Kasumi-1 (cell line): ENCODE data around the gene KISS1.
"Not testable (repeated sequence)": the region's sequence is repeated elsewhere in the genome, so short reads cannot be mapped to it uniquely, and the experiment has no call there.

ENCODE experiments used
- DNase-seq, 2 experiments: peaks; one replicate each; lab custom pipeline; 2025; lab: John Stamatoyannopoulos, UW

KISS1 gene, protein sequence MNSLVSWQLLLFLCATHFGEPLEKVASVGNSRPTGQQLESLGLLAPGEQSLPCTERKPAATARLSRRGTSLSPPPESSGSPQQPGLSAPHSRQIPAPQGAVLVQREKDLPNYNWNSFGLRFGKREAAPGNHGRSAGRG

DNA sequence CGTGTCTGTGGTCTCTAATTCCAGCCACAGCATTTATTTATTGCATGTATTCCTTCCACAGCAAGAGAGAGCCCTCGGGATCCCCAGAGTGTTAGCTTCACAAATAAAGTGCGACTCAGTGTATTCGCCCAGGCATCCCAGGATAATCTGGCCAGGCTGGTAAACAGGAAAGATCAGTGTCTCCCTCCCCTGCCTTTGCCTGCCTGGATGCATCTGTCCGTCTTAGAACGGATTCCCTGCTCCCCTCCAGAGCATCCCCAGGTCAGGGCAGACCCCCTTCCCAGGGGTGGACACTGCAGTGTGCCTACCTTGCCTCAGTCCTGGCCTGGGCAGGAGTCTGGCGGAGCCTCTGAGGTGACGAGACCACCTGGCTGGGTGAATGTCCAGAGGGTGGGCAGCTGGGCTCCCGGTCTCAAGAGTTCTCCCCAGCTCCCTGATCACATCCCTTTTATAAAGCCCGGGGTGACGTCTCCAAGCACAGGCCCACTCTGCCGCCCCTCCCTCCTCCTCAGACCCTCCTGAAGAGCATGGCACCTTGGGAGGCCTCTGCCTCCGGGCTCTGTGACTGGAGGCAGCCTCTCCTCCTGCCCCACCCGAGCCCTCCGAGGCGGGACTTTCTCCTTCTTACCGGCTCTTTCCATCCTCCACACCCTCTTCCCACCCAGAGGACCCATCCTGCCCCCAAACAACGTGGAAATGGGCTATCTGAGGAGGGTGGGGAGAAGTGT is at the start of gene KISS1:
TSS of gene KISS1 (minus strand) at position 424 of the 728 bp plus-strand sequence. CDS start 3,615 bp downstream, outside the sequence.
- DNase-seq, result no peak

DNA sequence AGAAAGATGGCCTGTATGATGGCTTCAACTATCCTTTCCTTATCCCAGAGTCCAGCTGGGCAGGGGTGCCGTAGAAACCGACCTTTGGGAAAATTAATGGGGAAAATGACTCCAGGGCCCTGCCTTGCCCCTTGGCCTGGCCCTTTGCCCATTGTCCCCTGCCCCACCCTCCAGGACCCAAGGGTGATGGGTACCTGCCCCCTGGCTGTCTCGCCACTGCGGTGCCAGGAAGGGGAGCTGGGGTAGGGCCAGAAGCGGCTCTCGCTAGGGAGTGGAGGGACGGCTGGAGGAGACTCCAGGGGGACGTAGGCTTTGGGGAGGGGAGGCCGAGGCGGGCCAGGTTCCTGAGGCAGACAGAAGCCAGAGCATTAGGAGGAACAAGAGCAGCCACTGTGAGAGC is 46.6 kb upstream of the KISS1 start:
- no peak for DNase-seq

DNA sequence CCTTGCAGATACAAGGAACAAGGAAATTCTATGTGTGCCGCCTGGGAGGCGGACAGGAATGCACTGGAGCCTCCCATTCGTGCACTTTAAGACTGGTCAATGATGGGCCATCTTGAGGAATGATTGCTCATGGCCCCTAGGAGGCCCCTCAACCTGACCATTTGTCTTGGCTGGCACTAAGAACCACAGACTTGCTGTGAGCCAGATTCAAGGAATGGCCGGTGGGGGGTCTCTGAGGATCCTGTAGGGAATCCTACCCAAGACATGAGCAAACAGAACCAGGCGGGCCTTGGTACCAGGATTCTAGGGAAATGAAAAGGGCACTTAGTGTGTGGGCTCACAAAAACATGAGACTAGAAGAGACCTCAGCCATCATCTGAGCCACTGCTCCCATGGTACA is 45.6 kb upstream of the KISS1 start:
- DNase-seq, result no peak

DNA sequence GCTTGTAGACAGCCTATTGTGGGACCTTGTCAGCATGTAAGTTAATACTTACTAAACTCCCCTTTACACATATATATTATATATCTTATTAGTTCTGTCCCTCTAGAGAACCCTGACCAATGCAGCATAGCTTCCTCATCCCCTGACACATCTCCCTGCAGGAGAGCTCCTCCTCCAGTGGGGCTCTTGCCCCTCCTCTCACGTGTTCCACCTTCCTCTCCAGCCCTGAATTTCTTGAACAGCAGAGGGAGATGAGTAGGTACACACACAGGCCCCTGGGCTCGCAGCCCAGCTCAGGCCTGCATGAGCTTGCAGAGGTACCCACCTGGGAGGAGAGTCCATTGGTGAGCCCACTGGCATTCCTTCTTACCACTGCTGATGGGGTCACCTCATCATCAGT is 44.8 kb upstream of the KISS1 start:
- no peak for DNase-seq

DNA sequence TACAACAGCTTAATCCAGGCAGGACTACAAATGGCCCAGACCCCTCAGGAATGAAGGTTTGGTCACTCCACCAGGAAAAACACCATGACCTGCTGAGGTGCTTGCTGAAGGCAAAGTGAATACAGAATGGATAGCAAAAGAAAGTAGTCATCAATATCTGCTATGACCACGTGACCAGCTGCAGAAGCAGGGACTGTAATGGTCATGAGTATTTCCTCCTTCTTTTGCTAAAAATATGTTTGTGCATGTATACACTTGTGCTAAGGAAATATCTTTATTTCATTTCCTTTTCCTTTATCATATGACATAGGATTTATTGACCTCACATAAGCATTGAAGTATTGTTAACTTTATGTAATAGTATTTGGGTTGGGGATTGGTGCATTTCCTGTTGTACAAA is 43.9 kb upstream of the KISS1 start:
- no peak for DNase-seq

DNA sequence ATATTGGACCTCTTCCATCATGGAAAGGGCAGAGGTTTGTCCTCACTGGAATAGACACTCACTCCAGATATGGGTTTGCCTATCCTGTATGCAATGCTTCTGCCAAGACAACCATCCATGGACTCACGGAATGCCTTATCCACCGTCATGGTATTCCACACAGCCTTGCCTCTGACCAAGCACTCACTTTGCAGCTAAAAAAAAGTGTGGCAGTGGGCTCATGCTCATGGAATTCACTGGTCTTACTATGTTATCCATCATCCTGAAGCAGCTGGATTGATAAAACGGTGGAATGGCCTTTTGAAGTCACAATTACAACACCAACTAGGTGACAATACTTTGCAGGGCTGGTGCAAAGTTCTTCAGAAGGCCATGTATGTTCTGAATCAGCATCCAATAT is 43.1 kb upstream of the KISS1 start:
- not testable (repeated sequence) for DNase-seq

DNA sequence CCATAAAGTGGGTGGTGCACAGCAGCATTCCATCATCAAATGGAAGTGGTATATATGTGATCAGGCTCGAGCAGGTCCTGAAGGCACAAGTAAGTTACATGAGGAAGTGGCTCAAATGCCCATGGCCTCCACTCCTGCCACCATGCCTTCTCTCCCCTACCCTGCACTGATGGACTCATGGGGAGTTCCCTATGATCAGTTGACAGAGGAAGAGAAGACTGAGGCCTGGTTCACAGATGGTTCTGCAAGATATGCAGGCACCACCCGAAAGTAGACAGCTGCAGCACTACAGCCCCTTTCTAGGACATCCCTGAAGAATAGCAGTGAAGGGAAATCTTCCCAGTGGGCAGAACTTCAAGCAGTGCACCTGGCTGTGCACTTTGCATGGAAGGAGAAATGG is 42.2 kb upstream of the KISS1 start:
- DNase-seq, result not testable (repeated sequence)

DNA sequence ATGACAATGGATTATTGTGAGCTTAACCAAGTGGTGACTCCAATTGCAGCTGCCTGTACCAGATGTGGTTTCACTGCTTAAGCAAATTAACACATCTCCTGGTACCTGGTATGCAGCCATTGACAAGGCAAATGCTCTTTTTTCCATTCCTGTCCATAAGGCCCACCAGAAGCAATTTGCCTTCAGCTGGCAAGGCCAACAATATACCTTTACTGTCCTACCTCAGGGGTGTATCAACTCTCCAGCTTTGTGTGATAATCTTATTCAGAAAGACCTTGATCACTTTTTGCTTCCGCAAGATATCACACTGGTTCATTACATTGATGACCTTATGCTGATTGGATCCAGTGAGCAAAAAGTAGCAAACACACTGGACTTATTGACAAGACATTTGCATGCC is 41.2 kb upstream of the KISS1 start:
- DNase-seq, result not testable (repeated sequence)

DNA sequence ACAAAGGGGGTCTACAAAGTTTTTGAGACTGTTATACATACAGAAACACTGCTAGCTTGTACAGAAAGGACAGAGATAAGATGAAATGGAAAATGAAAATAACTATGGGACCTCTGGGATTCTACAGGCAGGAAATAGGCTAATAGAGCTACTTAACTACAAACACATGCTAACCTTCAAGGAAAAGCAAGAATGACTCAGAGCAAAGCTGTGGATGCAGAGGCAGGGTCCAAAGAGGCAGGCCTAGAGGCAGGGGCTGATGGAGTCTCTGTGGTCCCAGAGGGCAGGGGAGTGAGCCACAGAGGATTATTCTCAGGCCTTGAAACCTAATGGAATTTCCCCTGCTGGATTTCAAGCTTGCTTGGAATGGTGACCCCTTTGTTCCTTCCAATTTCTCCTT is 36.2 kb upstream of the KISS1 start:
- DNase-seq, result no peak

DNA sequence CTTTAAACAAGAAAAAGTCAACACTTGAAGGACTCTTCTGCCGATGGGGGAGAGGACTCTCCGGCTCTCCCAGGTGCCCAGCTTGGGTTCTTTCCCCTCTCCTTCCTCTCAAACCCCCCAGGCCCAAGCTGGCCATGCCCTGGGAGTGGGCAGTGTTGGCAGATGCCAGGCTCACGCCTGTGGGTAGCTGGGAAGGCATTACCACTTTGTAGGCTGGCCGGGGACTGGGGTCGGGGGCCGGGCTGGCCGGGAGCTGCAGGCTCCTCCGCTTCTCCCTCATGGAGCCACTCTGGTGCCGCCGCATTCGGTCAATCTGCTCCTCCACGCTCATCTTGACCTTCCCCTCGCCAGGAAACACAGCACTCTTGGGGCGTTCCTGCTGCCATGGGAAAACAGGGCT is 33.9 kb upstream of the KISS1 start:
- DNase-seq, result no peak

DNA sequence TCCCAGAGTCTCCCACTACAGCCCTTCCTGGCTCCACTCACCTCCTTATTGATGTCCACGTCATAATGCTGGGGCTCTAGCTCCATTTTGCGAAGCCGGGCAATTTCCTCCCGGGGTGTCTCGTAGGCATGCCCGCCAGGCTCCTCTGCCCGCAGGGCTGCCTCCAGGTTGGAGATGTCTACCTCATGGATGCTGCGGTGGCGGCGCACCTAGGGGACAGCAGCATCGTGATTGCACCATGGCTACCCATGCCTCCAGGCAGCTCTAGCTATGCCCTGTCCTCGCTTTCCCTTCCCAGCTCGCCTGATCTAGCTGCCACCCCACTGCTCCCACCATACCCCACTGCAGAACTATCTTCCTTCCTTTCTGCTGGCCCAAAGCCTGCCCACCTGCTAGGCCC is 32.6 kb upstream of the KISS1 start:
- no peak for DNase-seq

DNA sequence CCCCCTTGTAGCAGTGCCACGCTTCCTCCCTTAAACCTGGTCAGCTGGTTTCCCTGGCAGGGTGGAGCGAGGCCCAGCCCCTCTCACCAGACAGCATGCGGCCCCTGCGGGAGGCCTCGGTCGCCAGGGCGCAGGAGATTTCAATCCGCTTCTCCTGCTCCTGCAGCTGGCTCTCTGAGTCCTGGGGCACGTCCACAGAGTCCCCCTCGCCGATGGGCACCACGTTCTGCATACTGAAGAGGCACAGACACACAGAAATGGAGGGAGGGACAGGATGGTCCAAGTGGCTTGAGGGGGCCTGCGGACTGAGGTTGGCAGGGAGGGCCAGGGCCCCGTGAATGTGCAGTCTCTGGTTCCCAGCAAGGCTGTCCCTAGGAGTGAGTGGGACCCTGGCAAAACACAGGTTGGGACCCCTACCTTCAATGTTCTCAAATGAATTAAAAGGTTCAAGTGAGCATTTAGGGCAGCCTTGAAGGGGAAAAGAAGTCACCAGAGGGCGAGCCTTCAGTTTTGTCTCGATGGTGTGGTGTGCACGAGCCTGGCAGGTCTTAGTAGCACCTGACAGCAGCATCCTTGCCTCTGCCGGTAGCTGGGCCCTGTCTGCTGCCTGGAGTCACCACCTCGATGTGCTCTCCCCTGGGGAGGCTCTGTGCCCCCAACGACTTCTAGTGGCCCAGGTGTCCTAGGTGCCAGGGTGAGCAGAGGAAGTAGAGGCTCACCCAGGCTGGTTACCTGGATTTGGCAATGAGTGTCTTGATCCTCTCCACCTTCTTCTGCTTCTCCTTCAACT is 31.9 kb upstream of the KISS1 start:
- no peak for DNase-seq

DNA sequence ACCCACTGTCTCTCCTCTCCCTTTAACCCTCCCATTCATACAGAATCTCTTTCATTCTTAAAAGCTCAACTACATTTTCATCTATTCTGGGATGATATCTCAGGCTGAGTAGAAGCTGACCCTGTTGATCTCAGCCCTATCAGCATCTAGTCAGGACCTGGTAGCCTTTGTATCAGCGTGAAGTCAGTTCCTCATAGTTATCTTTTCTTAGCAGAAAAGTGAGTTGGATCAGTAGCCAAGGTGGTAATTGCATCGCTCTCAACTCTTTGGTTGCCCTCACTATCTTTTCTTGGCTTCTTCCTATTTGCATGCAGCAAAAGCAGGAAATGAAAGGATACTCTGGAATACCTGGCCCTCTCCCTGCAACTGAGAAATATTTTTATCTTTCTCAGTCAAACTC is 31.1 kb upstream of the KISS1 start:
- no peak for DNase-seq

DNA sequence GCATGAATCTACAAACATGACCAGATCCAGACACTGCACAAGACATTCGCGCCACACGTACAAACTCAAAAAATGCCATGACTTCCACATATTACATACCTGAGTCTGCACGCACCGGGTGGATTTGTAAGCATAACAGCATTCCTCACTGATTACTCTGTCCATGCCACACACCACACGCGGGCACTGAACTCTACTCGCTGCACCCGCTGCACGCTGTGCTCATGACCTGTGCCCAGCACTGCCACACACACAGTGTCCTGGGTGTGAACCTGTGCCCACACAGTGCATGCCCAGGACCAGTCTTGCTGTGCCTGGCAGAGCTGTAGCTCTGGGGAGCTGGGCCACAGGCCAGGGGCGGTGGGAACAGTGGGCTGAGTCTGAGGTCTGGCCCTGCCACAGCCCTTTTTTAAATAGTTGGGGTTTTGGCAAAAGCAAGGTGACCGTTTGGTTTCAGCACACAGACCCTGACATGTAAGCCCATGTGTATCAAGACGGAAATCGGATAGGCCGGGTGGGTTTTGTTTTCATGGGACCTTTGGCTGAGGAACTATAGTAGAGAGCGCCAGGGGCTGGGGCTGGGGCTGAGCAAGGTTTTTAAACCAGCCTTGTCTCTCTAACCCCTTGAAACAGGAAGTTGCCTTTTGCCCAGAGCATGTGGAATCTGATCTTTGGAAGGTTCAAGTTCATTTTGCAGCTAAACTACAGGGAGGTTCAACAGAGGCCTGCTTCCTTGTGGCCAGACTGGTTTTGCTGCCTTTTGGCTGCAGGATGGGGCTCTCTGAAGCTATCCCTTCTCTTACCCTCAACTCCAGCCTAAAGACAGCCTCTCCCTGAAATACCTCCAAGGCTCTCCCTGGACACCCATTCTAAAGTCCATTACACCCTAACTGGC is 29.8 kb upstream of the KISS1 start:
- DNase-seq, result no peak

DNA sequence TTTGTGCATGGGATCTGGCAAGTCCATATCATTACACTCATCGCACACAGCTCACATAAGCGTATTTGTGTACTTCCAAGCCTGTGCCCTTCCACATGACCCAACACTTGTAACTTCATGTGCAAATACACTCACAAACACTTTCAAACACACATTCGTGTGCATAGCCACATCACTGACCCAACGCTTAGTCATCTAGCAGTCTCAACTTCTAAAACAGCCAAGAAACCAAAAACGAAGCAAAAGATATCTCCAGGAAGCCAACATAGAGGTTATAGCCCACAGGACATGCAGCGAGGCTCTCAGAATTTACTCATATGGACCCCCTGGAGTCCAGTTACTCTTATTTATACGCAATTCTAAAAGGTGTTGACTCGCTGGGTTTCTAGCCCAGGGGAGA is 28.4 kb upstream of the KISS1 start:
- no peak for DNase-seq

DNA sequence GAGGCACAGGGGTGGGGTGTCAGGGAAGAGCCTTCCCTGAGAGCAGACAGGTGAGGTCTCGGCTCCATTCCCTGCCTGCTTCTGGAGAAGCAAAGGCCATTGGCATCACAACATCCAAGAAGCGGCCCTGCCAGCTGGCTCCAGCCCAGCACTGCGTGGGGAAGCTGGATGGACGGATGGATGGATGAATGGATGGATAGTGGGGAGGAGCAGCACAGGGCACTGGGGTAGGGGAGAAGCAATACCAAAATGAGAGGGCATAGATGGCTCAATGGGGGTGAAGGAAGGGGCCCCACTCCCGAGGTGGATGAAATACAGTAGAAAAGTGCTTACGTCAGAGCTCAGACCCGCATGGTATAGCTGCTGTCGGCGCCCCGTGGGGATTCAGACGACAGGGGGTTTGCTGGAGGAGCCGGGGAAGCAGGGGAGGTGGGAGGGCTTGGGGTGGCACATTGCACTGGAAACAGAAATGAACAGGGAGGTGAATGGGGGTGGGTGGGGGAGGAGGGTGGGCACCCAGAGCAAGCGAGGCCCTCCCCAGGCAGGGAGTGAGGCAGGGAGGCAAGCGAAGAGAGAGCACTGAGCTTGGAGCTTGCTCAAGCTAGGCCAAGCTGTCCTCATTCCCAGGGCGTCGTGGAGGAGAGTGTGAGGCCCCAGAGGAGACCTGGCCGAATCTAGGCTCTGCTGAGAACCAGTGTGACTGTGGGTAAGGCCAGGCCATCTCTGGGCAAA is 27.0 kb upstream of the KISS1 start:
- no peak for DNase-seq

DNA sequence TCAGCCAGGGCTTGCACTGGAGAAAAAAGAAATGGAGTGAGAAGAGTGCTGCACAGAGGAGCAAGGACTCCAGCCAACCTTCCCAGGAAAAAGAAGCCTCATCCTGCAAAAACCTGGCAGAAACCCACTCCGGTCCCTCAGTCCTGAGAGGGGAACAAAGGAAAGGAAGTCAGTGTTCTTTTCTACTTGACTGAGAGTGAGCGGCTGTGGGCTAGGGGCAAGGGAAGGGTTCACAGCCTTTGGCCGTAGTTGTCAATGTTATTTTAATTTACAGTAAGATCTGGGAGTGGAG is 26.4 kb upstream of the KISS1 start:
- no peak for DNase-seq

DNA sequence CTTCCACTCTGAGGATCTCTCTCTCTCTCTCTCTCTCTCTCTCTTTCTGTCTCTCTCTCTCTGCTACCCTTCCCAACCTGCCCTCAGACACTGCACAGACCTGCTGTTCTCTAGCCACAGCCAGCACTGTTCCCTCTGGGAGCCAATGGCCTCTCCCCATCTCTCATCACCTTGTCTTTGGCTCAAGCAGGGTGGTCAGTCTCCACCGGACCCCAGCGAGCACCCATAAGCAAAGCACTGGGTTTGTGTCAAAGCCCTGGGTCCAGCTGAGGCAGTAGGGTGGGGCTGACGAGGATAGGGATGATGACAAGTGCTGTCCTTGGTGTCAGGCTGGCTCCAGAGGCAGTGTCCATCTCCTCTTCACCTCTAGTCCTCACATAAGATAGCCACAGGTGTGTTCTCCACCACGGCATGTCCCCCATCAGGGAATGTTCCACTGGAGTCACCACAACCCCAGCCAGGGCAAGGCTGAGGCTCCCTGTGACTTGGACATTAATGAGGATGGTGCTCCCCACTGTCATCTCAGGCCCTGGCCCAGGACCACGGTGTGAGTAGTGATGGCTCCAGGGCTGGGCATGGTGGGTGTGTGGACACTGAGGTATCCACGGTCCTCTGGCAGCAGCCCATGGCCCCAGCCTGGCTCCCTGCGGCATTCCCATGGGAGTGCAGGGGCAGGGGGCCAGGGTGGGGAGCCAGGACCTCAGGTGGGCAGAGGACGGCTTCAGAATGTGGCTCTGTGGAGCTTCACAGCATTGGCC is 25.9 kb upstream of the KISS1 start:
- DNase-seq, result no peak

DNA sequence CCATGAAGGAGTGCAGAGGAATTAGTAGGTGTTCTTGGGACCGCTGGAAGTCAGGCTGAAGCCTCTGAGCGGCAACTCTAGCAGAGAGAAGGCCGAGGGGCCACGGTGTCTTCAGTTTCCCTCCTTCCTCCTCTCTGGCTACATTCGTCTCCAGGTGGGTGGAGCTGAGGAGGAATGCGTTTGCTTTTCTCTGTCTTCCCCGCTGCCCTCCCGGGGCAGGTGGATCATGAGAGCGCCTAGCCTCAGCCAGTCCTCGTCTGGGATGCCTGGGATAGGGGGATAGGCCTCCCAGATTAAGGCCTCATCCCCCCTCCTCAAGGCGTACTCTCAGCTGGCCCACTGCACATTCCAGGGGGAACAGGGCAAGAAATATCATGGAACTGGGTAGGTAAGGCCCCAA is 25.0 kb upstream of the KISS1 start:
- DNase-seq, result no peak

DNA sequence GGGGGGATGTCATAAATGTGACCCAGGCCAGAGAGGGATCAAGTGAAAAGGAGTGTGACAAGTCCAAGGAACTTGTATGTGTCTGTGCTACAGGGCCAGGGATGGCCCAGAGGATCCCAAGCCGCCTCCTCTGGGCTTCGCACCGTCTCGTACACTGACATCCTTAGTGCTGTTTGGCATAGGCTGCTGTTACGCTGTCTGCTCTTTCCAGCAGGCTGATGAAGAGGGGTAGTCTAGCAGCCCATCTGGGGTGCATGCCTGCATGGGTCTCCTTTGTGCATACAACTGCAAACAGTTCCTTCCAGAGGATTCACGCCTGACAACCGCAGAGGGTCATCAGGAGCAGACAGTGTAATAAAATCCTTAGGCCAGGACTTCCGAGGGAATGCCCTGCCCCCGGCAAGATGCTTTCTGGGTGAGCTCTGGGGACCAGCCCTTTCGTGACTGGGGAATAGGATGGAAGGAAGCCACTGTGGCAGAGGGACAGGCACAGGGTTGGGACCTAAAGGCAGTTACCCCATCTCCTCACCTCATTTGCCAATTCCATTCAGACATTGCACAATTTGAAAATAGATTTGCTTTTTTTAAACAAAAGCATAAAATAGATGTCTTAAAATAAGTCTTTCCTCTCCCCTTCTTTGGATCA is 23.8 kb upstream of the KISS1 start:
- no peak for DNase-seq

DNA sequence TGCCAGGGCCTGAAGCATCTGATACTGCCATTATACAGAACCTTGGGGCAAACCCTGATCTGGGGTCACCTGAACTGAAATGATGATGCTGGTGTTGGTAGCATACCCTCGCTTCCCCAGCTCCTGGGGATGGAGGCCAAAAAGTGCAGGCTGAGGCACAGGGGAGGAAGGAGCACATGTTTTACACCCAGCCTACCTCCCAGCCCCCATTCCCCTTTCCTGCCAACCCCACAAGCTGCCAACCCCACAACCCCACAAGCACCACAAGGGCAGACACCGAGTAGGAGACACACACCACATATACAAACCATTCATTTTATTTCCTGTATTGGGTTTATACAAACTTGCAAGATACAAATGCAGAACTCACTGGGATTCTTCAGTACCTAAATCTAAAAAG is 22.3 kb upstream of the KISS1 start:
- DNase-seq, result no peak
